ENCODE results near the gene TAMALIN. TPM values are rescaled to one million over a fixed set of nuclear protein-coding genes. Genes with fewer than 3 reads are reported as not detected.

TAMALIN gene
- total RNA-seq, 3 donors from 2014 or later (not counting 1 experiment from before 2014, with no cell fraction given): 403 to 663 (median 424) TPM

DNA sequence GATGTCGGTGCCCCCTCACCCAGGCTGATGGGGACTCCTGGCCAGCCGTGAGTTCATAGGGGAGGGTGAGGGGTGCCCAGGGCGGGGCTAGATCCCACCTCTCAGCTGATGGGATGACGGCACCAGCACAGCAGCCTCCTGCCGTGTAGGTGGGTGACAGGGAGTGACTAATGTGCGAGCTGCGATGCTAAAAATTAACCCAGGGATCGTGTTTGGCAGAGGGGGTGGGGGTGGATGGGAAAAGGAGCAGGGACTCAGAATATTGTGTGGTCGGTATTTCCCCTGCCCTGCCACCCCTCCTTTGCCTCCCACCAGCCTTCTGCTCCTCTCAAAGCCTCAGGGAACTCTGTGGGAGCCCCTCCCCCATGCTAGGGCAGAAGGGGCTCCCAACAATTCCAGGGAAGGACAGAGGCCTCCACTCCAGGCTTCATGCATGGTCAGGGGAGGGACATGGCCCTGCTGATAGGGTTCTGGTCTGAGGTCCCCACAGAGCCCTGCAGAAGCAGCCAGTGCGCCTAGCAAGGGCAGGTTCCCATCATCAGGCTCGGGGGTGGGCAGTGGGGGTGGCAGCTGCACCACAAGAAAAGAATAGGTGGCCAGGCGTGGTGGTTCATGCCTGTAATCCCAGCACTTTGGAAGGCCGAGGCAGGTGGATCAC lies 12.5 kb downstream of the TAMALIN start:
- H3K9me3 ChIP-seq (ENCODE audit: control insufficient read depth, insufficient read depth, low read length): no peaks in the 10 kb centered on the region
- Mint-ChIP-seq H3K27ac (peak overlapping the region in 1 of 2 donors; percentile 82), H3K36me3 (no peaks in the 10 kb centered on the region), H3K4me3 (no peak overlapping the region), H3K27me3 (ENCODE audit: low read depth in 2 of 2) (no peaks in the 10 kb centered on the region), H3K4me1 (peaks cover 19 to 23% of the 10 kb centered on the region in 2 donors), H3K9me3 (no peaks in the 10 kb centered on the region)
- H3K4me1 ChIP-seq (ENCODE audit: control insufficient read depth, insufficient read depth, low read length): peaks cover 19% of the 10 kb centered on the region
- TF ChIP-seq CTCF (IDR thresholded peaks at IDR 0.05): no peak
- H3K4me3 ChIP-seq (ENCODE audit: low read length): no peak overlapping the region
- H3K27ac ChIP-seq (ENCODE audit: low read length): no peak overlapping the region
- WGBS (ENCODE audit: insufficient coverage): 88% methylated on average over 11 of the region's 13 CpGs
- intact Hi-C loops (cut with micrococcal nuclease): no loop called here
- DNase-seq (peak in 1 of 2 donors; percentile 14), ATAC-seq (no peak)
- H3K27me3 ChIP-seq (ENCODE audit: control insufficient read depth, insufficient read depth, low read length): no peaks in the 10 kb centered on the region
- H3K36me3 ChIP-seq (ENCODE audit: control insufficient read depth, insufficient read depth, low read length): no peaks in the 10 kb centered on the region

DNA sequence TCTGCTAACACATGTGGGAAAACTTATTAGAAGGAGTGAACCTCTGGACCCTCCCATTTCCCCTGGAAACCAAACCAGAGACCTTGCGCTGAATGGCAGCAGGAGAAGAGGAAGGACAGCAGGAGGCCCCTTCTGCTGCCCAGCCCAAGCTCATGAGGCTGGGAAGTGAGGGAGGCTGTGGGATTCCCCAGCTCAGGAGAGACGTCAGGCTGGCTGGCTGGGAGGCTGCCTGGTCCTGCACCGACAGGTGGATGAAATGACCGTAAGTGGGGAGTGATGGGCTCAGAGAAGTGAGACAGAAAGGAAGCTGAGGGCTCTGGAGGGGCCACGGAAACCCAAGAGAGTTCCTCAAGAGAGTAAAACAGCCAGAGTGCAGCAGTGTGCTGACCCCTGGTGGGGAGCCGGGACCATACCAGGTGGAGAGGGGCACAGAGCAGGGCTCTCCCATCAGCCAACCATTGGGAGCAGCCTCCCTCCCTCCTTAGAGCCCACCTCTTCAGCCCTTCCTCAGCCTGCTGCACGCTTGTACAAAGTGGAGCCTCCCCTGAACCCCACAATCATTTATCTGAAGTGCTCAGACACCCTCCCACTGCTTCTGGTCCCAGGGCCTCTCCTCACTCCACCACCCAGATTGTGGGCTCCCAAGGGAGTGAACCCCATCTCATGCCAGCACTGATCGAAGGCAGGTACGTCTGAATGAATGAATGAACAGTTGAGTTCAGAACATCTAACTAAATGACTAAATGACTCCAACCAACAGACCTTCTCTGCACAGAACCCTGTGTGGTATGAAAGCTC lies 14.0 kb downstream of the TAMALIN start:
- WGBS (ENCODE audit: insufficient coverage): 7% methylated on average over 7 of the region's 9 CpGs
- Mint-ChIP-seq H3K4me3 (peak overlapping the region; percentile 74), H3K27me3 (ENCODE audit: low read depth in 2 of 2) (no peaks in the 10 kb centered on the region), H3K4me1 (peaks cover 30 to 38% of the 10 kb centered on the region in 2 donors), H3K9me3 (no peaks in the 10 kb centered on the region), H3K27ac (peak overlapping the region; percentile 12 to 82), H3K36me3 (no peaks in the 10 kb centered on the region)
- peak; percentile 60 for TF ChIP-seq CTCF (IDR thresholded peaks at IDR 0.05)
- H3K27me3 ChIP-seq (ENCODE audit: control insufficient read depth, insufficient read depth, low read length): no peaks in the 10 kb centered on the region
- DNase-seq (peak; percentile 53 to 80), ATAC-seq (peak; percentile 25 to 36 (median 26))
- no peaks in the 10 kb centered on the region for H3K36me3 ChIP-seq (ENCODE audit: control insufficient read depth, insufficient read depth, low read length)
- peaks cover 34% of the 10 kb centered on the region for H3K4me1 ChIP-seq (ENCODE audit: control insufficient read depth, insufficient read depth, low read length)
- intact Hi-C loops (cut with micrococcal nuclease): loop anchor here (1.0 kb wide), 1 partner anchor 27 kb away; no protein-coding TSS in a partner anchor
- H3K9me3 ChIP-seq (ENCODE audit: control insufficient read depth, insufficient read depth, low read length): no peaks in the 10 kb centered on the region
- no peak overlapping the region for H3K4me3 ChIP-seq (ENCODE audit: low read length)
- no peak overlapping the region for H3K27ac ChIP-seq (ENCODE audit: low read length)

DNA sequence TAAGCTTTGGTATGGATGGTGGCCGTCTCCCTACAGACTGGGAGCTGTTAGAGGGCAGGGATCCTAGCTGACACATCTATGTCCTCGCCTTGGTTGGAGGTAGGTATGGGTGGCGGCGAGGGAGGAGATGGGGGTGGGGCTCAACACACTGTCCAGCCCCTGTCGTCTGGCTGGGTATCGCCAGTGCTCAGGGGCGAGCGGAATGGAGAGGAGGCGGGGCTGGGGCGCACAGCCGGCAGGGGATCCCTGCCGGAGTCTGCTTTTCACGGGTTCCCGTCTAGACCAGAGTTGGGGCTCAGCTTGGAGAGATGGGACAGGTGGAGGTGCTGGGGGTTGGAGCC lies 16.1 kb downstream of the TAMALIN start:
- Histone ChIP-seq H3K36me3 (ENCODE audit: control insufficient read depth, insufficient read depth, low read length) (no peaks in the 10 kb centered on the region), H3K27ac (ENCODE audit: low read length) (no peak overlapping the region), H3K4me3 (ENCODE audit: low read length) (peak overlapping the region; percentile 39), H3K27me3 (ENCODE audit: control insufficient read depth, insufficient read depth, low read length) (no peaks in the 10 kb centered on the region), H3K4me1 (ENCODE audit: control insufficient read depth, insufficient read depth, low read length) (peaks cover 39% of the 10 kb centered on the region), H3K9me3 (ENCODE audit: control insufficient read depth, insufficient read depth, low read length) (no peaks in the 10 kb centered on the region)
- no peak for TF ChIP-seq CTCF (IDR thresholded peaks at IDR 0.05)
- 10% methylated on average over 14 of the region's 14 CpGs for WGBS (ENCODE audit: insufficient coverage)
- Mint-ChIP-seq H3K4me1 (peaks cover 35 to 44% of the 10 kb centered on the region in 2 donors), H3K27me3 (ENCODE audit: low read depth in 2 of 2) (no peaks in the 10 kb centered on the region), H3K4me3 (peak overlapping the region; percentile 94), H3K27ac (peak overlapping the region; percentile 82 to 85), H3K36me3 (no peaks in the 10 kb centered on the region), H3K9me3 (no peaks in the 10 kb centered on the region)
- peak; percentile 1 to 6 (median 6) for ATAC-seq
- no peak for DNase-seq
- intact Hi-C loops (cut with micrococcal nuclease): loop anchor here (1.0 kb wide), 1 partner anchor 17 kb away; the partner anchor contains the start of gene TAMALIN
